Activated T-helper 1 cell treated with anti-CD3 and anti-CD28 coated beads, Interleukin-2, amount 50 U/mL, for 16 hours (primary cell): Measurements from ENCODE around the gene TPSD1.
"Not testable (repeated sequence)": the region's sequence is repeated elsewhere in the genome, so short reads cannot be mapped to it uniquely, and the experiment has no call there.

Source experiments
- DNase-seq, 2 donors: peaks; one replicate each; pipeline ENCODE4 v3.0.0-alpha.2; 2020; ENCODE audit warnings: low read depth in 1 of 2, low spot score in 1 of 2

The TPSD1 gene

DNA sequence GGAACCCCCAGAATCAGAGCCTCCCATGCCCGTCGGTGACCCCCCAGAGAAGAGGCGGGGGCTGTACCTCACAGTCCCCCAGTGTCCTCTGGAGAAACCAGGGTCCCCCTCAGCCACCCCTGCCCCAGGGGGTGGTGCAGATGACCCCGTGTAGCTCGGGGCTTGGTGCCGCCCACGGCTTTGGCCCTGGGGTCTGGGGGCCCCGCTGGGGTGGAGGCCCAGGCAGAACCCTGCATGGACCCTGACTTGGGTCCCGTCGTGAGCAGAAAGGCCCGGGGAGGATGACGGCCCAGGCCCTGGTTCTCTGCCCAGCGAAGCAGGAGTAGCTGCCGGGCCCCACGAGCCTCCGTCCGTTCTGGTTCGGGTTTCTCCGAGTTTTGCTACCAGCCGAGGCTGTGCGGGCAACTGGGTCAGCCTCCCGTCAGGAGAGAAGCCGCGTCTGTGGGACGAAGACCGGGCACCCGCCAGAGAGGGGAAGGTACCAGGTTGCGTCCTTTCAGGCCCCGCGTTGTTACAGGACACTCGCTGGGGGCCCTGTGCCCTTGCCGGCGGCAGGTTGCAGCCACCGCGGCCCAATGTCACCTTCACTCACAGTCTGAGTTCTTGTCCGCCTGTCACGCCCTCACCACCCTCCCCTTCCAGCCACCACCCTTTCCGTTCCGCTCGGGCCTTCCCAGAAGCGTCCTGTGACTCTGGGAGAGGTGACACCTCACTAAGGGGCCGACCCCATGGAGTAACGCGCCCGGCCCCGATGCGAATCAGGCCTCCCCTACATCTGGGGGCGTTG is 34.8 kb upstream of the TPSD1 start:
- no peak for DNase-seq

DNA sequence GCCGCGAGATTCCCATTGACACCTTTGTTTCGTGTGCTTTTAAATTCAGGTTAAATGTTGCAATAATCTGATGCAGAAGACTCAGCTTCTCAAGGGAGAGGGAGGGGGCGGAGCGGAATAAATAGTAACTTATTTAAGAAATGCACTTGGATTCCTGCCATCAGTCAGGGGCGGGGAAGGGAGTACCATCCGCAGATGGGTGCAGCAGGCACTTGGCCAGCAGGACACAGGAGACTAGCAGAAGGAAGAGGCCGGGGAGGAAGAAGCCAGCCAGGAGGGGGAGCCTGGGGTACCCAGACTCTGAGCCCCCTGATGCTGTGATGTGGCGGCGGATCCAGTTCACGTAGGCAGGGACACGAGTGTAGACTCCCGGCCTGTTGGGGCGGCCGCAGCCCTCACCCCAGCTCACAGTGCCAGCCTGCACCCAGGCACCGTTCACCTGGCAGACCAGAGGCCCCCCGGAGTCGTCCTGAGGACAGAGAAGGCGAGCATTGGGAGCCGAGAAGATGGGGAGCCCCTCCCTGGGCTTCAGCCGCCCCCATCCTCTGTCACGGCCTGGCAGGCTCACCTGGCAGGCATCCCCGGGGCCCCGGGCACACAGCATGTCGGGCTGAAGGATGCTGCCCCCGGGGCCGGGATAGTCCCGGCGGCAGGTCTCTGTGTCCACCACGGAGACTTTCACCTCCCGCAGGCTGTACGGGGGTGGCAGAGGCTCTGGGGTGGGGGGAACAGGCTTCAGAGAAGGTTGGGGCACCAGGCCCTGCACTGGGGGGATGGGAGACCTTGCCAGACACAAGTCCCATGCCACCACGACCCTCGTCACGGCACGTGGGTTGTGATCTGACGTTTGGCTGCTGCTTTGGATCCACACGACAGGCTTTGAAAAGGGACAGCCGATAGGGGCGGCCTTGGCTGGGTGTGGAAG is 34.0 kb upstream of the TPSD1 start:
- DNase-seq = no peak

DNA sequence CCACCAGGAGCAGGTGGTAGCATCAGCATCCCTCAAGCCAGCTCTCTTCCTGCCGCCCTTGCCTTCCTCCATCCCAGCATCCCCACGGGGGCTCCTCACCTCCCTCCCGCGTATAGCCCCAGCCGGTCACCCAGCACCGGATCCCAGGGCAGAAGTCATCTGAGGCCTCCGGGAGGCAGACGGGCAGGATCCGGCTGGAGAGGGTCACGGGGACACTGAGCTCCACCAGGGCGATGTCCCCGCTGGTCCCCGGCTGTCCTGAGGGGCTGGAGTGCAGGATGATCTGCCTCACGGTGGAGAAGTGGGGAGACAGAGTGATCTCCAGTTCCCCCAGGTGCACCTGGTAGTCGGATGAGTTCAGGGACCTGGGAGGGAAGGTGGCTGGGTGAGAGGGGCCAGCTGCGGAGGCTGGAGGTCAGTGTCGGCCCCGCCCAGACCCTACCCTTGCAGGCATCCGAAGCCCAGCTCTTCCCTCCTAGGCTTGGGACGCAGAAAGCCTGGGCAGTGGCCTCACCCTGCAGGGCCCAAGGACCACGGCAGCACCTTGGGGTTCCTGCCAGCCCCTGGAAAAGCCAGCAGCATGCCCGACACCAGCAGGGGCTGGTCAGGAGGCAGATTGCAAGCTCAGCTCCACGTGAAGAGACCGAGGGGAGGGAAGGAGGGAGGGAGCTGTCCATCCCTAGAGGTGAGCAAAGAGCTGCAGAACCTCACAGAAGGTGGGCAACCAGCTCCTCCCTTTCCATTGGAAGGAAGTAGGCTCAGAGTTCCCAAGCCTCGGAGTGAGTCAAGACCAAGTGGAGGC is 33.1 kb upstream of the TPSD1 start:
- no peak for DNase-seq

DNA sequence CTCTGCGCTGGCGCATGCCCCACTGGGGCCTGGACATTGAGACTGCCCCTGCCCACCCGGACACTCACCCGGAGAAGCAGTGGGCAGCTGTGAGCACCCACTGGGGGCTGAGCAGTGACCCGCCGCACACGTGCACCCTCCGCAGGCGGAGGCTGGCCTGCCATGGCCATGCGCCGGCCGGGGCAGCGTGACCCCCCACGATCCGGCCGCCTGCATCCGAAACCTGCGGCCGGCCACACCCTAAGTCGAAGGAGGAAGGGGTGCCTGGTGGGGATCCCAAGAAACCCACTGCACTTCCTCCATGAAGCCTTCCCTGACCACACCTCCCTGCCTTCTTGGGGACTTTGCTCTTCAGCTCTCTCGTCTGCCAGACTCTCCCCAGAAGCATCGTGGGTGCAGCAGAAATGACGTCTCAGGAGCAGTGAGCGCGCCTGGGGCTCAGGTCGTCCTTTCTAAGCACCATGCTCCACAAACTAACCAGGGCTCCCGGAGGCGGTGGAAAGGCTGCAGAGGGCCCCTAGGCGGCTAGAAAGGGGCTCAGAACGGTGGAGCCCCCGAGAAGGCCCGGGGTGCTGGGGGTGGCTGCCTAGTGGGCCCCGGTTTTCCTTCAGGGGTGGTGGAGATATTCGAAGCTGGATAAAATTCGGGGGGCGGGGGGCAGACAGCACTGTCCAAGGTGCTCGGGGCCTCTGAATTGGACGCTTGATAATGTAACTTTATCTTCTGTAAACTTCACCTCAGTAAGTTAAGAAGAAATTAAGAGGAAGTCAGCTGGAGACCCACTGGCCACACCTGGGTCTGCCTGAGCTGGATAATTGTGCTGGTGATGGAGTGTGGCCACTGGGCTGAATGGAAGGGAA is 32.3 kb upstream of the TPSD1 start:
- DNase-seq = no peak

DNA sequence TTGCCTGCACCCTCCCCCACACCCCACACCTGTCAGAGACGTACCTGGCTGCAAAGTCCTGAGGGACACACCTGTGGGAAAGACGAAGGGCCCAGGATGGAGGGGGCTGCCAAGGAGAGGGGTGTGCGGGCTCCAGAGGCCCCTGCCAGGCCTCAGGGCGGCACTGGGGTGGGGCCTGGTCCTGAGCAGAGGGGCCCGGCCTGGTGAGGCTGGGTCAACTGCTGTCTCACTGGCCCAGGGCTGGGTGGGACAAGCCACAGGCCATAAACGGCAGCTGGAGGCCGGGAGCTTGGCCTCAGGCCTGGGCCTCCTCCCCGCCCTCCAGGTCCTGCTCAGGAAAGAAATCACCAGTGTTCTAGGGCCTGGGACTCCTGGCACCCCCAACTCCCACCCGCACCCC is 31.3 kb upstream of the TPSD1 start:
- DNase-seq = no peak

DNA sequence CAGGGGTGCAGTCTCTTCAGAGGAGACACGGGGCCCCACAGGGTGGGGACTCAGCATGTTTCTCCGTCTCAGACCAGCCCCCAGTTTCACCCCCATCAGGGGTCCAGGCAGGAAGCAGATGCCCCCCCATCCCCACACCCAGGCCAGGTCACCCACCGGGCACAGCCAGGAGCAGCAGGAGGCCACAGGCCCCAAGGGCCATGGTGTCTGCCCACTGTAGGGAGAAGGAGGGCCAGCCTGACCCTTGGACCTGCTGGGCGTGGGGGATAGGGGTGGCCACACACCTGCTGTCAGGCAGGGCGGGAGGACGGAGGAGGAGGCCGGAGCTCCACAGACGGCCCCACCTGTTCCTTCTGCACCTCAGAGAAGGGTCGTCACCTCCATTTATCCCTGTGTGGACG is 30.8 kb upstream of the TPSD1 start, which contains the start of gene TPSG1:
TSS of gene TPSG1 (minus strand) at position 218 of the 401 bp plus-strand sequence. CDS start at position 202, 16 bp downstream.
- no peak for DNase-seq

DNA sequence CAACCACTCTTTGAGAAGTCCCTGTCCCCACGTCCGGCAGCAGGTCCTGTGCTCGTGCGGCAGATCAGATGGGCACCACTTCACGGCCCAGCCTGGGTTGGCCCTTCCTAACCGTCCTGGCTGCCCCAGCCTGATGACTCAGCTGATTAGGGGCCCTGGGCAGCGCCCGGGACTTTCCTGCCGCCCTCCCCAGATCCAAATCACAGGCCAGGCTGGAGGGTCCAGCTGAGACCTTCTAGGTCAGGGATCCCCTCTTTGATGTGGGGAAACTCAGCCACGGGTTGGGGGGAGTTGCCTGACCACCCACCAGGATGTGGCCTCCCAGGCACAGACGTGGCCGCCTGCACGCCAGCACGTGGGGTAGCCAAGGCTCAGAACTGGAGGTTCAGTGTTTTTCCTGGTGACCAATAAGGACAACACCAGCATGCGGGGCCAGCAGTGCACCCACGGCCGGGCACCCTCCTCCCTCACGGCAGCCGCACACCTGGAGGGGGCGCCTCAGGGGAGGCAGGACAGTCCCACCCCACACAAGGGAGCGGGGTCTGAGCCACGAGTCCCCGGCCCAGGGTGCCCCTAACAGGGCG is 30.0 kb upstream of the TPSD1 start:
- DNase-seq = not testable (repeated sequence)

DNA sequence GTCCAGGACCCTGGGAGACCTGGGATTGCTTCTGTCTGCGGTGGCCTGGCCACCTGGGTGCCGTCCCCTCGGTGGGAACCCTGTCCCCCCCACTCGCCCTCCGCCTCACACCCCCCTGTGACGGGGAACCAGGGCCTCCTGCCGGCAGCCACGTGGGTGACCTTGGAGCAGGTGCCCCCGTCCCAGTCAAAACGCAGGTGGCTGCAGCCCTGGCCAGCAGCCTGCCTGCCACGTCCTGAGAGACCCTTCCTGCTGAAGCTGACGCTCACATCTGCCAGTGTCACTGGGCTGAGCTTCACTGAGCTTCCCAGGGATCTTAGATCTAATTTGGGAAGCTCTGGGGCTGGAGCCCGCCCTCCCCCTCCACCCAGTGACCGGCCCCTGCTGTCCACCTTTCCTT is 29.2 kb upstream of the TPSD1 start:
- not testable (repeated sequence) for DNase-seq

DNA sequence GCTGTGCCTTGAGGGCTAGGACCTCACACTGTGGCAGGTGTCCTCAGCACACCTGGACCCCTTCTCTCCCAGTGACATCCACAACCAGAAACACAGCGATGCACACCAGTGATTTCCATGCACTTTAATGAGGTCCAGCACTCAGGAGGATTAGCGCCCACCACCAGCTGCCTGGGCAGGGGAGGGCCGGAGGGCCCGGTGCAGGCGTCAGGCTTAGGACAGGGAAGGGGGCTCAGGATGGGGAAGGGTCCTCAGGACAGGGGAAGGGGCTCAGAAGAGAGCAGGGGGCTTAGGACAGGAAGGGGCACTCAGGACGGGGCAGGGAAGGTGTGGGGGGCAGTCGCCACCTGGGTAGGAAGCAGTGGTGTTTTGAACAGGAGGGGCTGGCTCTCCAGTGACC is 27.6 kb upstream of the TPSD1 start:
- DNase-seq = not testable (repeated sequence)

DNA sequence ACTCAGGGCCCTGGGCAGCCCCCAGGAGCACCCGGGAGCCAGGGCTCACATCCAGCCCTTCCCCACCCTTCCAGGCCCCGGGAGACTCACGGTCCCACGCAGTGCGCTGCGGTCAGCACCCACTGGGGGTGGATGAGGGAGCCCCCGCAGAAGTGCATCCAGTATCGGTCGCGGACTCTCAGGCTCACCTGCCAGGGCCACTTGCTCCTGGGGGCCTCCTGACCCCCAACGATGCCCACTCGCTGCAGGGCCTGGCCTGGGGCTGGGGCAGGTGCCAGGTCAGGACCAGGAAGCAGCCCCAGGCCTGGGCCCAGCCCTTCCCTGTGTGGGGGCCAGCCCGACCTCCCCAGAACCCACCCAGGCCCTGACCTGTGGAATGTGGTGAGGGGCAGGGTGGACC is 26.4 kb upstream of the TPSD1 start:
- DNase-seq = not testable (repeated sequence)

DNA sequence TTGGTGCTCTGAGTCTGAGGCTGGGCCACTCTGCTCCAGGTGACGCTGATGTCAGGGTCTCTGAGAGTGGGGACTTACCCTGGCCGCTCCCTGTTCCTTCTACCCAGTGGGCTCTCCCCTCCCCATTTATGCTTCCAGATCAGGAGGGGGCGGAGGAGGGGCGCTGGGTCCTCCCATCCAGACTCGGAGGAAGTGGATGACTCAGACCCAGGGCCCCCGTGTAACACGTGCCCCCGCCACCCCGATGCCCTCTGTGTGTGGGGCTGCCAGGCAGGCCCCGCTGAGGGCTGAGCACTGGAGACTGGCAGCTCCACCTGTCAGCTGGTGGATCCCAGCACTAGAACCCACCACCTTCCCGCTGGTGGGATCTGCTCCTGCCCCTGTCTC is 25.8 kb upstream of the TPSD1 start, which contains the start of gene TPSB2:
TSS of gene TPSB2 (minus strand) at position 101 of the 387 bp plus-strand sequence. CDS start 233 bp downstream, outside the sequence.
- DNase-seq = not testable (repeated sequence)

DNA sequence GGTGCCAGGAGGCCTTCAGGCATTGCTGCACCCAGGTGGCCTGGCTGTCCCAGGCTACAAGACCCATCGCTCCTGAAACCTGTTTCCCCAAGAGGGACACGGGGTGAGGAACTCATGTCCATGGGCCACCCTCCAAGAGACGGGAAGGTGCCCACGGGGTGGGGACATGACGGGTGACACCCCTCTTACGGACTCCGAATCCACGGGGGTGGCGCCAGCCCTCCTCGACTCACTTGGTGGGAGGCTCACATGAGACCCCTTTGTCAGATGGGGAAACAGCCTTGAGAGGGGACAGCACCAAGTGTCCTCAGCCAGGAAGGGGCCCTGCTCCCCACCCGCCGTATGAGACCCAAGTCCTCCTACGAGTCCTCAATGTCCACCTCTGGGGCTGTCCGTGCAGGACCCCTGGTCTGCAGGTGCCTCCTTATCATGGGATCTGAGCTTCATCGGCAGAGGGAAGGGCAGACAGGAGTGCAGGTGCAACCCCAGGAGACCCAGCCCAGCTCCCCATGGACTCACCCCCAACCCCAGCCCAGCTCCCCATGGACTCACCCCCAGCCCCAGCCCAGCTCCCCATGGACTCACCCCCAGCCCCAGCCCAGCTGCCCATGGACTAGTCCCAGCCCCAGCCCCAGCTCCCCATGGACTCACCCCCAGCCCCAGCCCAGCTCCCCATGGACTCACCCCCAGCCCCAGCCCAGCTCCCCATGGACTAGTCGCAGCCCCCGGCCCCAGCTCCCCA is 25.2 kb upstream of the TPSD1 start:
- not testable (repeated sequence) for DNase-seq

DNA sequence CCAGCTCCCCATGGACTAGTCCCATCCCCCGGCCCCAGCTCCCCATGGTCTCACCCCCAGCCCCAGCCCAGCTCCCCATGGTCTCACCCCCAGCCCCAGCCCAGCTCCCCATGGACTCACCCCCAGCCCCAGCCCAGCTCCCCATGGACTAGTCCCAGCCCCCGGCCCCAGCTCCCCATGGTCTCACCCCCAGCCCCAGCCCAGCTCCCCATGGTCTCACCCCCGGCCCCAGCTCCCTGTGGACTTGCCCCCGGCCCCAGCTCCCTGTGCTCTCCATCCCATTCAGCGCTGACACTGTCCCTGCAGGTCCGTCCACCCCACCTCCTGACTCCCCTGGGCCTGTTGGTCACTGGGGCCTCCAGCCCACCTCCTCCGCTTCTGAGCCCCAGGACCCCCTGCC is 24.6 kb upstream of the TPSD1 start:
- not testable (repeated sequence) for DNase-seq

DNA sequence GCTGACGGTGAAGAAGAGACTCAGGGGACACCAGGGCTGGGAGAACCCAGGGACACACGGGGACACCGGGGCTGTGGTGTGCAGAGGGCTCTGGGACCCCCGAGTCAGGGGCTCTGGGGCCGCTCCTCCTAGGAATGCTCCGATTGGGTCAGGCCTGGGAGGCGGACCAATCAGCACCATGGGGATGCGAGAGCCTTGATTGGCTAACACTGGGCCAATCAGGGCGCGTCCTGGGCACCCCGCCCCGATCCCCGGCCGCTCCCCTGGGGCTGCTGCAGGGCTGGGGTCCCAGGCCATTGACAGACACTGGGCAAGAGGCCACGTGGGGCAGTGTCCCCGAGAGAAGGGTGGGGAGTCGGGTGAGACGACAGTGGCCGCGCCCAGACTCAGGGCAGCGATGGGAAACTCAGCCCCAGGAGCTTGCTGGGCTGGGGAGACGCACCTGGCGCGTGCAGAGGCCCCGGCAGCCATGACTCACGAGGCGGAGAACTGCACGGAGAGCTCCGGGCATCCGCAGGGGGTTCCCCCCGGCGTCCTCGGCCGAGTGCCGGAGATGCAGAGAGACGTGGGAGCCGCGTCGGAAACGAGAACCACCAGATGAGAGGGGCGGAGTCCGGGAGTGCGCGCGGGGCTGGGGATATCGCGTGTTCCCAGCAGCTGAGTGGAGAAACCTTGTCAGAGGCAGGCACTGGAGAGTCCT is 23.7 kb upstream of the TPSD1 start:
- not testable (repeated sequence) for DNase-seq

DNA sequence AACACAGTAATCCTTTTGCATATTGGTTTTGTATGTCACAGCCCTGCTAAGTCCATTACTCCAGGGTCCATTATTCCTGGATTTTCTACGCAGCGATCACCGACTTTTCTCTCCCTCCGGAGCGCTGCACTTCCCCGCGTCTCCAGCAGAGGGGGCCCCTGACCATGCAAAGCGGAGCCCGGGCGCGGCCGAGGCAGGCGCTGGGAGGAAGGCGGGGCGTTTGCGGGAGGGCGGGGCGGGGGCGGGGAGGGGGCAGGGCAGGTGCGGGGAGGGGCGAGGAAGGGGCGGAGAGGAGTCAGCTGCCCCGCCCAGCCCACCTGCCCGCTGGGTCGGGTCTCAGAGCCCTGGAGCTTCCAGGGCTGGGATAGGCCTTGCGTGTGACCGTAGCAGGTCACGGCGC is 19.2 kb upstream of the TPSD1 start:
- DNase-seq = not testable (repeated sequence)

DNA sequence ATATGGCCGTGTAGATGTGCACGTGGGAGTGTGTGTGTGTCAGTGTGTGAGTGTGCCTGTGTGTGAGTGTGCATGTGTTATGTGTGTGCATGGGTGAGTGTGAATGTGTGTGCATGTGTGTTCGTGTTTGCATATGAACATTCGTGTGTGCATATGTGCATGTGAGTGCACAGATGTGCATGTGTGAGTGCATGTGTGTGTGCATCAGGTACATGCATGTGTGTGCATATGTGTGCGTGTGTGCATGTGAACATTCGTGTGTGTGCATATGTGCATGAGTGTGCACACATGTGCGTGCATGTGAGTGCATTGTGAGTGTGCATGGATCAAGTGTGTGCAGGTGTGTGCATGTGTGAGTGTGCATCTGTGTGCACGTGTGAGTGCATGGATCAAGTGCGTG is 17.9 kb upstream of the TPSD1 start:
- no peak for DNase-seq

DNA sequence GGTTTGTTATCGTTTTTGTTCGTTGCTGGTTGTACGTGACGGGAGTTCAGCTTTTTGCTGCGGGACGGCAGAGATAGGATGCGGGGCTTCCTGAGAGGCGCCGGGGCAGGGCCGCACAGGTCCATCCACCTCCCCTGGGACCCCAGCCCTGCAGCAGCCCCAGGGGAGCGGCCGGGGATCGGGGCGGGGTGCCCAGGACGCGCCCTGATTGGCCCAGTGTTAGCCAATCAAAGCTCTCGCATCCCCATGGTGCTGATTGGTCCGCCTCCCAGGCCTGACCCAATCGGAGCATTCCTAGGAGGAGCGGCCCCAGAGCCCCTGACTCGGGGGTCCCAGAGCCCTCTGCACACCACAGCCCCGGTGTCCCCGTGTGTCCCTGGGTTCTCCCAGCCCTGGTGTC is 17.0 kb upstream of the TPSD1 start:
- not testable (repeated sequence) for DNase-seq

DNA sequence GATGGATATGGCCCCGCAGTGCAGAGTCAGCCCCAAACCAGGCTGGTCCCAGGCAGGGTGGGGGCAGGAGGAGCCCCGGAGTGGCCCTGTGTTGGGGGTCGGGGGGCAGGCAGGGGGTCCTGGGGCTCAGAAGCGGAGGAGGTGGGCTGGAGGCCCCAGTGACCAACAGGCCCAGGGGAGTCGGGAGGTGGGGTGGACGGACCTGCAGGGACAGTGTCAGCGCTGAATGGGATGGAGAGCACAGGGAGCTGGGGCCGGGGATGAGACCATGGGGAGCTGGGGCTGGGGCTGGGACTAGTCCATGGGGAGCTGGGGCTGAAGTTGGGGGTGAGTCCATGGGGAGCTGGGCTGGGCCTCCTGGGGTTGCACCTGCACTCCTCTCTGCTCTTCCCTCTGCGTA is 16.3 kb upstream of the TPSD1 start:
- DNase-seq = not testable (repeated sequence)
